NCI-H82 treated with DMSO at 0.1 percent for 48 hours (cell line): ENCODE data around the gene LRRC74A.
"Not testable (repeated sequence)": the region's sequence is repeated elsewhere in the genome, so short reads cannot be mapped to it uniquely, and the experiment has no call there.

Source experiments
- DNase-seq: peaks from one replicate; lab custom pipeline; 2025; ENCODE audit not compliant: unreplicated experiment; lab: John Stamatoyannopoulos, UW

Gene LRRC74A

DNA sequence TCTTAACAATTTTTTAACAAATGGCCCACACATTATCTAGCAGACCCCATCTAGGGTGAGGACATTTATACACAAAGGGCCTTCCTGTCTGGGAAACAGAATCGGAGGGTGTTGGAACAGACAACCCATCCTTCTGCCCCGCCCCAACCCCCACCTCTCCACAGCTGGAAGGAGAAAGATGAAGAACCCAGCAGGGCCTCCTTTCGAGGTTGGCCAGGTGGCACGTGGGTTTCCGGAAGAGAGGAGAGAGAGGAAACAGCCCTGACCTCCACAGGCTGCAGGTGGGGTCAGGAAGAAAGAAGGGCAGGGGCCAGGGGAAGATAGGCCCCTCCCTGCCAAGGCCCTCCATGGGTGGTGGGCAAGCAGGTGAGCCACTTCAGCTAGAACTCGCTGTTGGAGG, 57.2 kb downstream of the LRRC74A start:
- DNase-seq = no peak

DNA sequence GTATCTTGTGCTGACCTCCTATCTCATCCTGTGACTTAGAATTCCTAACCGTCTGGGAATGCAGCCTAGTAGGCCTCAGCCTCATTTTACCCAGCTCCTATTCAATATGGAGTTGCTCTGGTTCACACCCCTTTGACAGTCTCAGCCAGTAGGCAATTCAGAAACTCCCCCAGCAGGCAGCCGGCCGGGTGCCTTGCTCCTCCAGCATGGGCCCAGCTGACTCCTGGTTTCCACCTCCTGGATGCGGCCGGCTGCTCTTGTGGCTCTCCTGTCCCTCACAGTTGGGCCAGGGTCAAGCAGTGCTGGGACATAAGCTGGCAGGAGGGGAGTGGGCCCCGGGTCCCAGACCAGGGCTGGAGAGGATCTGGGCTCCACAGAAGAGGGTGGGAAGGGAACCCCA, 58.2 kb downstream of the LRRC74A start:
- no peak for DNase-seq

- no peak for DNase-seq
Observed at GRCh38 chr14:76884853-76885276, 58.7 kb downstream of the LRRC74A start.

DNA sequence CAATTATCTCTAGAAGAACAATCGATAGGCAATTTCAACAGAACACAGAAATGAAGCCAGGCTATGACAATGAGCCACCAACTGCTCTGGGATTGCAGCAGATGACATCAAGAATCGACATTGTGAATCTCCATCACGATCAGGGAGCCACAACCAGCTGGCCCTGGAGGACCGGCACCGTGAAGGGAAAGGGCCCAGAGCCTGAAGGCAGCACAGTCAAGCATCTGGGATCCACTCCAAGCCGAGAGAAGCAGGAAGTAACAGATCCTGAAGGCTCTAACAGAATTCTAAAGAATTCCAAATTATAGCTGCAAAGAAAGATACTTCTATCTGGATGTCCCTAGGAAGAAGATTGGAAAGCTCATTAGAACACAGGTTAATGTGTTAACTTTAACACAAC, 61.0 kb downstream of the LRRC74A start:
- no peak for DNase-seq

DNA sequence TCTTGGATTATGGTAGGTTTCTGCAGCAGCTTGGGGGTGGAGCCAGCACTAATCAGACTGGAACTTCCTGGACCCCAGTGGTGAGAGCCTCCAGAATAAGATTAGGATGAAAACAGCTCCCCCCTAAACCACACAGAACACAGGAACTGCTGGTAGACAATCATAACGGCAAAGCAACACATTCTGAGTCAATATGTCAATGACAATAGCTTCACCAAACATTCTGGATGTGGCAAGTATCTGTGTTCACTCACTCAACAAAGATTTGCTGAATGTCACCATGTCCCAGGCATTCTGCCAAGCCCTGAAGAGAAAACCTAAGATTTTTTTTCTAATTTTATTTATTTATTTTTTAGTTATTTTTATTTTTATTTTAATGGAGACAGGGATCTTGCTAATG, 65.2 kb downstream of the LRRC74A start:
- no peak for DNase-seq

DNA sequence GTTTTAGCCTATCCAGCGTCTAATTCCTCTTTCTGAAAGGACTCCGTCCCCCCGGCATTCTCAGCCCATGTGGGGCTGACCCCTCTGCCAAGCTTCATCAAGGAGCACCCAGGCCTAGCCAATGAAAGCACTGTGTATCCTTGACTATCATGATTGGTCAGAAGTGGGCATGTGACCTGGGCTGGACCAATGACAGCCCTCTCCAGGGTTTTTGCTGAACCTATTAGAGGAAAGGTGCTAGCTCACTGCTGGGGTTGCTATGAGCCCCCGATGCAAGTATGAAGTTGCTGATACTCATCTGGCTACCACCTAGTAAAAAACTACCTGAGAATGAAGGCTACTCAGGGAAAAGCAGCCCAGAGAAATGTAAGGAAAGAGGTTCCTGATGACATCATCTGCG, 68.1 kb downstream of the LRRC74A start:
- DNase-seq = no peak

- not testable (repeated sequence) for DNase-seq
Observed at GRCh38 chr14:76898006-76898405, 71.8 kb downstream of the LRRC74A start.

- no peak for DNase-seq
Observed at GRCh38 chr14:76900682-76901081, 74.5 kb downstream of the LRRC74A start.

DNA sequence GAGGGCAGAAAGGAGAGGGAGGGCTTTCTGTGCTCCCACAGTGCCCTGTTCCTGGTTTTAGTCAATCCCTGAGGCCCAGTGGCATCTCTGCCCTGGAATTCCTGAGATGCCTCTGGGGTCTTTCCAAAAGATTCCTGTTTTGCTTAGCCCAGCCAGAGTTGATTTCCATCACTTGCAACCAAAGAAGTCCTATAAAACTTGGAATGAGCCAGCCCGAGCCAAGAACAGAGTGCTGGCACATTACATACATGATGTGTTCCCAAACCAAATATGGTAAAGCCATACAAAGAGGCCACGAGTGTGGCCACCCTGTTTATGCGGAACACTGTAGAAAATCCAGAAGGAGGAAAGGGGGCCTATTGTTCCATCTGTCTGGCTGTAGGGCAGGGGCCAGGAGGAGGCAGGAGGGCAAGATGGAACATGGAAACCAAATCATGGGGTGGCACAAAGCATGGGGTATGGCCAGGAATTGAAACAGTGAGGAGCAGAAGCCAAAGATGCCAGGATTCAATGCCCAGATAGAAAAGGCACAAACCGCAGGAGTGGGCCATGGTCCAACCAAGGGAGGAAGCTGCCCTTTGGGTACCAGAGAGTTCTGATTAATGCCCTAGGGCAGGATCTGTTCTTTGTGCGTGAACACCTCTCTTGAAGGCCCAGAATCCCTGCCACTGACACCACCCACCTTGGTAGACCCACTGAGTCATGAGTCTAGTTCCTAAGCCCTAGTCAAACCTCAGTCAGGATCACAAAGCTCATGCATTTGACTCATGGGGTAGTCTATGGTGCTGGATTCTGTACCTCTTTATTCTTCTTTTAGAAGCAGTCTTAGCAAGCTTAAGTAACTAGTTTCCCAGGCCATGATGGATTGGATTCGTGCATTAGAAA, 75.2 kb downstream of the LRRC74A start:
- no peak for DNase-seq

DNA sequence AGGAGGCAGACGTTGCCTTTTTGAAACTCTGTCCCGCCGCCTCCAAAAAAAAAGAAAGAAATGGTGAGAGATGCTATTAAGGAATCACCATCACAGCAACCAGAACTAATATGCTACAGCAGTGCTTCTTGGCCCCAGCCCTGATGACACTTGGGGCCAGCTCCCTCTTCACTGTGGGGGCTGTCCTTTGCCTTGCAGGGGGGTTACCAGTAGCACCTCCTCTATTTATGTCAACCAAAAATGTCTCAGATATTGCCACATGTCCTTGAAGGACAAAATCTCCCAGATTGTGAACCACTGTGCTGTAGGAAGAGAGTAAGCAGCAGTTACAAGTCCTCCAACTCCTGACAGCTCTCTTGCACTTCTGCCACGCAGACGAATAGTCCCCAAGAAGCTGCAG, 76.4 kb downstream of the LRRC74A start:
- no peak for DNase-seq

GRCh38 chr14:76904100-76904739, 78.0 kb downstream of the LRRC74A start:
- DNase-seq = no peak

- DNase-seq = no peak
Observed at GRCh38 chr14:76904740-76905569, 78.7 kb downstream of the LRRC74A start.

- DNase-seq = no peak
Observed at GRCh38 chr14:76908834-76909233, 82.6 kb downstream of the LRRC74A start.

DNA sequence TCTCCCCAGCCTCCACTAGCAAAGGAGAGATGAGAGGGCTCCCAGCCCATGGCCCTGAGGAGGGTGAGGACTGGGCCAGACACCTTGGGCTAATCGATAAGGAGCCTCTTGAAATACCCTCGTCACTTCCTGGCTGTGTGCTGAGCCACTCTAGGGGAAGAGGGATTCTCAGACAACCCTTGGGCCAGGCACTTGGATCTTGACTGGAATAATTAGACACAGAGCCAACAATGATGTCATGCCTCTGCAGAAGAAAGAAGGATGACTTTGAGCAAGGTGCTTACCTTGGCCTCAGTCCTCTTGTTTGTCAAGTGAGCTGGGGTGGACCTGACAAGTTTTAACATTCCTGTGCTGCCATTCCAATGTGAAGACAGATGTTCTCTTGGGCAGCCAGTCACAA, 83.1 kb downstream of the LRRC74A start:
- DNase-seq = no peak

GRCh38 chr14:76910371-76910890, 84.2 kb downstream of the LRRC74A start:
- no peak for DNase-seq

DNA sequence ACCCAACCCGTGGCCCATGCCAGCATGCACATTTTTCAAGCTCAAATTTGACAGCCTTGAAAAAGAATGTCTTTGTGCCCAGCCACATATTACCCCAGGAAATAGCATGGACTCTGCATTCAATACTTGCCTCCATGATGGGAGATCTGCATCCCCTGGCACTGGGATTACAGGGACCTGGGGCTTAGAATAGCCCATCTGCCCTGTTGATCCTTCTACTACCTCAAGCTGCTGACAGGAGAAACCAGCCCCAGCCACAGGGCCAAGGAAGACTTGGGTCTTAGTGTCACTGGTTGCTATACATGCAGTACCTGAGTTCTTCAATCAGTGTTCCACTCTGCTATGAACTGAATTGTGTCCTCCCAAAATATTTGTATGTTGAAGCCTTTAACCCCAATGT, 85.3 kb downstream of the LRRC74A start:
- DNase-seq = no peak

GRCh38 chr14:76914533-76915081, 88.4 kb downstream of the LRRC74A start:
- not testable (repeated sequence) for DNase-seq

- DNase-seq = no peak
Observed at GRCh38 chr14:76916040-76916715, 90.0 kb downstream of the LRRC74A start.

DNA sequence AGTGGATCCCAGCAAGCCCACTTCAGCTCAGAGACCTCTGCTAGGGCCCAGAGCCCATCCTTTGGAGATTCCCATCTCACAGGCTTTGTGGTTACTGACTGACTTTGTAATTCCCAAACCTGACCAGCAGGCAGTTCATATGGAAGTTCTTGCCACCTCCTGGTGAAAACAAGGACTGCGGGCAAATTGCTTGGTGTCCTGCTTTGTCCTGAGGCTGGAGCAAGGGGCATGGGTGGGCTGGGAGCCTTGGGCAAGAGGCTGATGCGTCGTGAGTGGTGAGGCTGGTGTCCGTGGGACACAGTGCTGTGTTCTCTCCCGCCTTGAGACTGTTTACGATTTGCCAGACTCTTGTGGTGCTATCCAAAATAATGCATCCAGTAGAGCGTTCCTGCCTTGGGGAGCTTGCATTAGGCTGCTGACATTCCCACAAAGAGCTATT, 91.0 kb downstream of the LRRC74A start:
- no peak for DNase-seq

DNA sequence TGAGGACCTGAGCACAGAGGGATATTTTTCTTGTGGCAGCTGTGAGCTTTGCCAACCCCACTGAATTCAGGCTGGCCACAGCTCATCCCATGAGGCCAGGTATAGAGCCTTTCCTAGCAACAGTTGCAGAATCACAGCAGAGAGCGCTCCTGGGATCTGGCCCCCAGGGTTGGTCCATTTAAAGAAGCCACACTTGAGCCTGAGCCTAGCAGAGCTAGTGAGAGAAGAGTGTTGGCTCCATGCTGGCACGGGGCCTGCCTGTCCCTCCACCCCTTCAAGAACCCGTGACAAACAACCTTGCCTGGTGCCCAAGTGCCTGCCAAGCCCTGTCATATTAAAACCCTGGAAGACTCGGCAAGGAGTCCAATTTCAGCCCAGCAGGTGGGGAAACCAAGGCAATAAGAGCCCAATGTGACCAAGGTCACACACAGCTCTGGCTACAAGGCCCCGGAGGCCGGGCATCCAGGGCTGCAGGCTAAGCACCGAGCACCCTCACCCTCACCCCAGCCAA, 91.6 kb downstream of the LRRC74A start:
- DNase-seq = no peak
